Effector memory CD4-positive, alpha-beta T cell (primary cell): ENCODE results near the gene PADI1.

Source experiments
- DNase-seq, 3 donors: peaks; one replicate each; pipeline ENCODE4 v3.0.0-alpha.2; 2020
- H3K27ac ChIP-seq: 2 replicates; pipeline ENCODE4 v1.7.0; 2013; ENCODE audit warnings: mild to moderate bottlenecking, low read length, moderate library complexity; ENCODE audit not compliant: insufficient read depth, poor library complexity, severe bottlenecking
- H3K27me3 ChIP-seq: replicated peaks from 2 replicates; pipeline ENCODE4 v1.7.0; 2013; ENCODE audit warnings: mild to moderate bottlenecking, low read length; ENCODE audit not compliant: insufficient read depth, control insufficient read depth, poor library complexity, severe bottlenecking
- H3K36me3 ChIP-seq: 2 replicates; pipeline ENCODE4 v1.7.0; 2013; ENCODE audit warnings: mild to moderate bottlenecking, low read length, moderate library complexity; ENCODE audit not compliant: control insufficient read depth, insufficient read depth
- H3K4me1 ChIP-seq: 2 replicates; pipeline ENCODE4 v1.7.0; 2013; ENCODE audit warnings: low read length, mild to moderate bottlenecking; ENCODE audit not compliant: control insufficient read depth, insufficient read depth, poor library complexity, severe bottlenecking
- H3K4me3 ChIP-seq: 2 replicates; pipeline ENCODE4 v1.7.0; 2013; ENCODE audit warnings: low read length, low read depth, mild to moderate bottlenecking; ENCODE audit not compliant: insufficient read depth, poor library complexity, severe bottlenecking
- H3K9me3 ChIP-seq: 2 replicates; pipeline ENCODE4 v1.7.0; 2013; ENCODE audit warnings: mild to moderate bottlenecking, low read length, moderate library complexity; ENCODE audit not compliant: control insufficient read depth
- total RNA-seq, 3 donors: gene quantifications; one replicate each; lab custom pipeline; 2026; lab: John Stamatoyannopoulos, UW

PADI1 gene, protein sequence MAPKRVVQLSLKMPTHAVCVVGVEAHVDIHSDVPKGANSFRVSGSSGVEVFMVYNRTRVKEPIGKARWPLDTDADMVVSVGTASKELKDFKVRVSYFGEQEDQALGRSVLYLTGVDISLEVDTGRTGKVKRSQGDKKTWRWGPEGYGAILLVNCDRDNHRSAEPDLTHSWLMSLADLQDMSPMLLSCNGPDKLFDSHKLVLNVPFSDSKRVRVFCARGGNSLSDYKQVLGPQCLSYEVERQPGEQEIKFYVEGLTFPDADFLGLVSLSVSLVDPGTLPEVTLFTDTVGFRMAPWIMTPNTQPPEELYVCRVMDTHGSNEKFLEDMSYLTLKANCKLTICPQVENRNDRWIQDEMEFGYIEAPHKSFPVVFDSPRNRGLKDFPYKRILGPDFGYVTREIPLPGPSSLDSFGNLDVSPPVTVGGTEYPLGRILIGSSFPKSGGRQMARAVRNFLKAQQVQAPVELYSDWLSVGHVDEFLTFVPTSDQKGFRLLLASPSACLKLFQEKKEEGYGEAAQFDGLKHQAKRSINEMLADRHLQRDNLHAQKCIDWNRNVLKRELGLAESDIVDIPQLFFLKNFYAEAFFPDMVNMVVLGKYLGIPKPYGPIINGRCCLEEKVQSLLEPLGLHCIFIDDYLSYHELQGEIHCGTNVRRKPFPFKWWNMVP
- total RNA-seq, result 0 reads per million in 3 donors

DNA sequence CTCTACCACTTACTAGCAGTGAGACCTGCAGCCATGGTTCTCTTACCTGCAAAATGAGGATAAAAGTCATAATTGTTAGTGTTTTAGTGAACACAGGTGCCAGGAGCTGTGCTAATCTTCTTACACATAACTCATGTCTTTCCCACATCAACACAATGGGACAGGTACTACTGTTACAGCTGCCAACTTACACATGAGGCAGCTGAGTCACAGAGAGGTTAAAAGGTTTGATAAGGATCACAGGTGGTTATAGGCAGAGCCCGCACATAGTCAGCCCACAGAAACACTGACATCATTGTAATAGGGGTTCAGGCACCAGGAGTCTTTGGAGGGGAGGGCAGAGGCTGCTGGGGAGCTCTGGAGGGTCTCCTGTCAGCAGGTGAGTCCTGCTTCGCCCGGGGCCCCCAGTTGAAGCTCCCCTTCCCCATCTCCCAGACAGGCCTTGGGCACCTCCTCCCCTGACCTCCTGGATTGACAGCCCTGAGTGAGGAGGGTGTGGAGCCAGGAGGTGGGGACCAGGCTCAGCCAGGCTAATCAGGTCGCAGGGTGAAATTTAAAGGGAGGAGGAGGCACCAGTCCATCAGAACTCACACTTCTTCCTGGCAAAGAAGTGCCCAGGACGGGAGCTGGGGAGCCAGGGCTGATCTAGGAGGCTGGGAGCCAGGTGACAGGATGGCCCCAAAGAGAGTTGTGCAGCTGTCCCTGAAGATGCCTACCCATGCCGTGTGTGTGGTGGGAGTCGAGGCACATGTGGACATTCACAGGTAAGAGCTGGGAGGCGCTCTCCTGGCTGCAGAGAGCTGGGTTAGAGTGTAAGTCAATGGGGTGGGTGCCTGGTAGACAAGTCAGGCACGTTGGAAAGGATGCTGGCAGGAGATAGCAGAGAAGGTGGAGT is at the start of gene PADI1:
TSS of gene PADI1 (plus strand) at position 583 of the 895 bp plus-strand sequence. CDS start at position 673, 90 bp downstream.
- DNase-seq, result no peak
- Histone ChIP-seq H3K4me3 (no peak within 1 kb of the TSS), H3K27ac (no peak within 1 kb of the TSS), H3K9me3 (no peaks in the 10 kb centered on the region), H3K27me3 (no peaks in the 10 kb centered on the region), H3K4me1 (peaks cover 21% of the 10 kb centered on the region), H3K36me3 (no peaks in the 10 kb centered on the region)

DNA sequence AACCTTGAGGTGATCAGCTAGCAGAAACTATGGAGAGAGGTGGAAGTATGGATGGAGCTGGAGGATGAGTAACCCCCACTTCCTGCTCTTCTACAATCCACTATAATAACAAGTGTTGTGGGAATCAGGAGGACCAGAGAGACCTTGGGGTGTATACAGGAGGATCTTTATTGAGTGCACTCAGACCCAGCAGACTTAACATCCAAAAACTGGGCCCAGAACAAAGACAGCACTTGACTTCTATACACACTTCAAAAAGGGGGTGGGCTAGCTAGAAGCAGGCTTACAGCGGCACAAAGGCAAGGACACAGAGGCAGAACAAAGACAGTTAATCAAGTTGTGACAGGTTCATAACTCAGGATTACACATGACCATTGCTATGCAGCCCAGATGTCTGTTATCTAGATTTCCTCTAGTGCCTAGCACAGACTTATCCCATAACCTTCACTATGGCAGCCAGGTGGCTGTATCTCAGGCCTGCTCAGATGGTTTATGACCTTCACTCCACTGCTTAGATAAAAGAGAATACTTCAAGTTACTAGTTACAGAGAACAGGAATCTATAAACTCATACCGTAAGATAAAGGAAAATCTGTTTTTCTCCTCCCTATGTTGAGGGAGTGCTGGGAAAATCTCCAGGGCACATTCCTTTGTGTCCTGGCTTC is 49.5 kb upstream of the PADI1 start:
- H3K4me1 ChIP-seq, result no peaks in the 10 kb centered on the region
- no peak for DNase-seq

DNA sequence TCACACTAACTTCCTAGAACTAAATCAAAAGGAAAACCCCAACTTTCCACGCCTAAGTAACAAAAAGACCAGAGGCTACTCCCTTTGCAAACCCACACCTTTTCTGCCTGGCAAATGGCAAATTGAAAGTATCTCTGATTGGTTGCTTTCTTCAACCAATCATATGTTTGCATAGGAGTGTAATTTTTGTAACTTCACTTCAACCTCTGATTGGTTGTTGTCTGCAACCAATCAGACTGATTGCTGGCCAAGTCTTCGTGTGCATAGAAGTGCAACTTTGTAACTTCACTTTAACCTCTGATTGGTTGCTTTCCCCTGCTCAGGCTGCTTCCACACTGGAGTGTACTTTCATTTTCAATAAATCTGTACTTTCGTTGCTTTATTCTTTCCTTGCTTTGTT is 48.8 kb upstream of the PADI1 start:
- H3K4me1 ChIP-seq, result no peaks in the 10 kb centered on the region
- no peak overlapping the region for H3K27ac ChIP-seq
- H3K9me3 ChIP-seq, result peaks cover 14% of the 10 kb centered on the region
- no peaks in the 10 kb centered on the region for H3K27me3 ChIP-seq
- no peaks in the 10 kb centered on the region for H3K36me3 ChIP-seq
- DNase-seq, result no peak
- H3K4me3 ChIP-seq, result no peak overlapping the region

More for the DNA sequence above, 49.5 kb upstream of the PADI1 start:
- no peak overlapping the region for H3K27ac ChIP-seq
- no peaks in the 10 kb centered on the region for H3K36me3 ChIP-seq
- H3K4me3 ChIP-seq, result no peak overlapping the region
- peaks cover 14% of the 10 kb centered on the region for H3K9me3 ChIP-seq
- no peaks in the 10 kb centered on the region for H3K27me3 ChIP-seq

DNA sequence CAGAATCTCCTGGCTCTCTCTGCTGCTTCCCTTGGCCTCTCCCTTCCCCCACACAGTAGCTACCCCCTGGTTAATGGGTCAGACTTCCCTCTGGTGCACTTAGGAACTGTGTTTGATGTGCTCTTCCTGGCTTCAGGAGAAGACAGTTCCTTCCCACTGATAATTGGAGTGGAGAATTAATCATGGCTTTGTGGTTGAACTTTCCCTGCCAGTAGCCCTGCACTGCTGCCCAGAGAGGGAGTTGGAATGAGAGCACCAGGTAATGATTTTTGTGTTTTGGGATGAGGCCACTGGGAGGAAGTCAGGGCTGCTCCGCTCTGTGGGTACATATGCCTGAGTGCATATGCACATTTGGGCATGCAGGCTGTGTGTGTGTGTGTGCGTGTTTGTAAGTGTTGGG is 46.0 kb upstream of the PADI1 start:
- H3K36me3 ChIP-seq, result no peaks in the 10 kb centered on the region
- DNase-seq, result no peak
- H3K27ac ChIP-seq, result no peak overlapping the region
- H3K4me3 ChIP-seq, result no peak overlapping the region
- H3K9me3 ChIP-seq, result peaks cover 12% of the 10 kb centered on the region
- H3K27me3 ChIP-seq, result no peaks in the 10 kb centered on the region
- H3K4me1 ChIP-seq, result no peaks in the 10 kb centered on the region

DNA sequence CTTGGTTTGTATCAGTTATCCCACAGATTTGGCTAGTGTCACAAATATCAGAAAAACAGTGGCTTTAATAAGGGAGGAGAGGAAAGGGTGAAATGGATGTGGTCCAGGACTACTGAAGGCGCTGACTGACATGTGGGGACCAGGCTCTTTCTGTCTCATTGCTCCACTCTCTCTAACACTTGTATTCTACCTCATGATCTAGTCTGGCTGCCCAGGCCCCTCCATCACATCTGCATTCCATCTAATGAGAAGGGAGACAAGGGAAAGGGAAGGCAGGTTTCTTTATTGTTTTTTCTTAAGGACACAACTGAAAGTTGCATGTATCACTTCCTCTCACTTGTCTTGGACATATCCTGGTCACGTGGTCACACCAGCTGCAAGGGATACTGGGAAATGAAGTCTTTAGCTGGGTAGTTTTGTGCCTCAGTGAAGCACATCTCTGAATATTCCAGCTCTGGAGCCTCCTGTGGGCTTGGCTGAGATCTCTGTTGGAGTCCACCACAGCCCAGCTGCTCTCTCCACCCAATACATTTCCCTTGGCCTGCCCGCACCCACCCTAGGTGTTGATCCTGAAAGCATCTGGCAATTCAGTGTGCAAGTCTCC is 43.7 kb upstream of the PADI1 start:
- DNase-seq, result no peak
- Histone ChIP-seq H3K36me3 (no peaks in the 10 kb centered on the region), H3K4me1 (no peaks in the 10 kb centered on the region), H3K27me3 (no peaks in the 10 kb centered on the region), H3K9me3 (no peaks in the 10 kb centered on the region), H3K27ac (no peak overlapping the region), H3K4me3 (no peak overlapping the region)

DNA sequence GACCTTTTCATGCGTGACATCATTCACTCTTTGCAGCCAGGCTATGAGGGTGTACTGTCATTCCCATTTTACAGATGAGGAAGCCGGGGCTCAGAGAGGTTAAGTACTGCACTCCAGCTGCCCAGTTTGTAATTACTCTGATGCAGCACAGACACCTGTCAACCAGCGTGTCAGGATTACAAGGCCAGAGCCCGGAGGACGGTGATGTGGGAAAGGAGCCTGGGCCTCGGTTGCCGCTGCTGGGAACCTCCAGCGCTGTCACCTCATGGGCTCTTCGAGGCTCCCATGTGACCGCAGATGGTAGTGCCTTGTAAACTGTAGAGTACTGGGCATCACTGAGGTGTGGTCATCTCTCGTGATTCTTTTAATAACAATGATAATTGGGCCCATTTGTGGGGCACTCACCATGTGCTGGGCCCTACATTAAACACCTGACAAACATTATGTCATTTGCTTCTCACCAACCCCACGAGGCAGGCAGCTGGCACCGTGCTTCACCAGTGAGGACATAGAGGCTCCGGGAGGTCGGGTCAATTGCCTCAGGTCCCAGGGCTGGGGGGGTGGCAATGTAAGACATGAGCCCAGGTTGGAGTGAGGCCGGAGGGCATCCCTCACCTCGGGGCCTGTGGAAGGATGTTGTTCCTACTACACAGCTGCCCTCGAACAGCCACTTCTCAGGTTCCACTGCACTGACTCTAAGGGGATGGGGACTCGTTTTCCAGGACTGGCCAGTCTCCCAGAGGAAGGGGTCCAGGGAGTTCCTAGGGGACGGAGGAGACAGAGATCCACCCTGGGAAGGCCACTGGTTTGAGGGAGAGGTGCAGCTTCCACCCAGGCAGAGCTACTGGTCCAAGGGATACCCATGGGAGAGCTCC is 42.8 kb upstream of the PADI1 start:
- Histone ChIP-seq H3K27ac (no peak overlapping the region), H3K27me3 (no peaks in the 10 kb centered on the region), H3K36me3 (no peaks in the 10 kb centered on the region), H3K4me3 (no peak overlapping the region), H3K9me3 (no peaks in the 10 kb centered on the region), H3K4me1 (no peaks in the 10 kb centered on the region)
- no peak for DNase-seq

DNA sequence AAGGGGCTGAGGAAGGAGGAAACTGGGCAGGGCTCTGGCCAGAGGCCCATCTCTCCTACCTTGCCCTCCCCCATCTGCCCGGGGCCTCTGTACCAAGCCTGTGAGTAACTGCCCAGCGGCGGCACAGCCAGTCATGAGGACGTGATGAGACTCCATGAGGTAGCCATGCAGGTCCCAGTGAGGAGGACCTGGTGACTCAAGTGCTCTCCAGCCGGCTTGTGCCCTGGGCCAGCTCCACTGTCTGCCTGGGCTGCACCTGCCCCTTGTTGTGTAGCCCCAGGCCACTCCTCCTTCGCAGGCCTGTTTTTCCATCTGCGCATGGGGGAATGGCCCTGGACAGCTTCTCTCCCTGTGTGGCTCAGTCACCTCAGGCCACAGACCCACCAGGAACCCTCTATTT is 42.0 kb upstream of the PADI1 start:
- no peak overlapping the region for H3K4me3 ChIP-seq
- H3K27me3 ChIP-seq, result no peaks in the 10 kb centered on the region
- no peaks in the 10 kb centered on the region for H3K4me1 ChIP-seq
- no peaks in the 10 kb centered on the region for H3K9me3 ChIP-seq
- no peak overlapping the region for H3K27ac ChIP-seq
- DNase-seq, result no peak
- no peaks in the 10 kb centered on the region for H3K36me3 ChIP-seq

DNA sequence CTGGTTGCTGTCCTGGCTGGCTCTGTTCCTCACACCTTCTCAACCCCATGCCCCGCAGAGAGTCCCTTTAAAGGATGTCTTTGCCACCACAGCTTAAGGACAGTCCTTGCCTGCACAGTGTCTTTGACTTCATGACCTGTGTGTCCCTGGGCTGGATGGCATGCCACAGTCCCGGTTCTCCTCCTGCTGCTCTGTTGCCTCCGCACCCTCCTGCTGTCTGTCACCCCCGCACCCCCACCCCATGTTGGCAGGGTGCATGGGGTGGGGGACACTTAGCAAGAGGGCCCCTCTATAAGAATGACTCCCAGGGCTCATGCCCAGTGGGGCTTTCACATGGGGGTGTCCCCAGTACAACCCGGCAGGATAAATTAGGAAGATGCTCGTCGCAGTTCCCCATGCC is 41.6 kb upstream of the PADI1 start:
- Histone ChIP-seq H3K36me3 (no peaks in the 10 kb centered on the region), H3K4me1 (no peaks in the 10 kb centered on the region), H3K27ac (no peak overlapping the region), H3K4me3 (no peak overlapping the region), H3K9me3 (no peaks in the 10 kb centered on the region), H3K27me3 (no peaks in the 10 kb centered on the region)
- DNase-seq, result no peak
